GM21723 (cell line): ENCODE results near the gene SMURF2.

ENCODE experiments used
- ATAC-seq: cut with Tn5 transposase; IDR thresholded peaks from one replicate; pipeline ENCODE4 v1.9.1; 2021; ENCODE audit warnings: mild to moderate bottlenecking, moderate library complexity; ENCODE audit not compliant: unreplicated experiment

SMURF2 gene

DNA sequence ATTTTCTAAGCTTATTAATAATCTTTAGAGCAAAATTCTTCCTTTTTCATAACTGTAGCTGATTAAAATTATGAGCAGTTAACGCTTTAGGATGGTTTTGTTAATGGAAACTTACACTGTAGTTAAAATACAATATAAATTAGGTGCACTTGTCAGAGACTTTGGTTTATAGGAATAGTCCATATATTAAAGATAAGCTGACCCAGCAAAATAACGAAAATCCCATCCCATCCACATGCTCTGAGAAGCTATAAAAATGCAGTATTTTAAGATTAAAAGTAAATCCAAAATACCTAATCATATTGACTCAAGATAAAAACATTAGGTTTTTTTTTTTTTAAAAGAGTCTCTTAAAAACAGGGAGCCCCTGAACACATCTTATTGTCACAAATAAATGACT, 117.4 kb downstream of the SMURF2 start:
- ATAC-seq = no peak

DNA sequence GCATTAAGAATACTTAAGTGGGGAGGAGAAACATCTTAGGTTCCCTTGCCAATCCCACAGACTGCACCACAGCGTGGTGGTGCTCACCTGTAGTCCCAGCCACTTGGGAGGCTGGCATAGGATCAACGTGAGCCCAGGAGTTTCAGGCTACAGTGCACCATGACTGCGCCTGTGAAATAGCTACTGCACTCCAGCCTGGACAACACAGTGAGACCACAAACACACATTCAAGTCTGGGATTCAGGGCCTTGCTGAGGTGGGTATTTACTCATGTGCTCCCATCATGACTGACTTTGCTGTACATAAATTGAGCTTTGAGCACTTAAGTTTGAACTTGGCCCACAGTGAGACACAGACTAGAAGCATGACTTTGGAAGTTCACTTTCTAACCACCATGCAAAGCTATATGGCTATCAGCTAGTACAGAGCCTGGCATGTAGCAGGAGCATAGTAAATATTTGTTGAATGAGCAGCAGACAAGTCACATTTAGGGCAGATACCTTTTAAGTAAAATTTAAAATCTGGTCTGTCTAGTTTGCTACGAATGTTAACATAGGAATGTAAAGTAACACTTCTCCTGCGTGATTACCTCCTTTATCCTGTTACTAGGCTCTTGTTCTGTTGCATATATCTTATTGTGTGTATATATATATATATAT, 121.9 kb downstream of the SMURF2 start:
- ATAC-seq = no peak

DNA sequence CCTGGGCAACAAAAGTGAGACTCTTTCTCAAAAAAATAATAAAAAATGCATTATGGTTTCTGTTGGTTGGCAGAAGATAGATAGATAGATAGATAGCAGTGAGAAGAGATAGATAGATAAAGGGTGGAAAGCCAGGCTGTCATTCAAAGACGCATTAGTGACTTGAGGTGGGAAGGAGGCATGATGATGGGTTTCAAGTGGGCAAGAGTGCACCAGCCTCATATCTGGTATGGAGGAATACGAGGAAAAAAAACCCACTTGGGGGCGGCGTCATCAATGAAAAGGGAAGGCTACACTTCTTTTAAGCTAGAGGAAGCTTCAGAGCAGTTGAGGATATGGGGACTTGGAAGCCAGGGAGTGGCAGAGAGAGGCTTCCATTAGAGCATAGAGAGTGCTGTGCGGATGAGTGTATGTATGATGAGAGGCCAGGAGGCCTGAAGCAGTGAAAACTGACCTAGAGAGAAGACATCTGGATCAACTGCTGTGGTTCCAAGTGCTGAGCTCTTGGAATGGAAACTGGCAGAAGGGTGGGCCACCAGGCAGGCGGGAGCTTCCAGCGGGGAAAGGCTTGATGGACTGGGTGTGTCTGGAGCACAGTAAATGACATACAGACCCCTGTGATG, 123.5 kb downstream of the SMURF2 start:
- no peak for ATAC-seq

DNA sequence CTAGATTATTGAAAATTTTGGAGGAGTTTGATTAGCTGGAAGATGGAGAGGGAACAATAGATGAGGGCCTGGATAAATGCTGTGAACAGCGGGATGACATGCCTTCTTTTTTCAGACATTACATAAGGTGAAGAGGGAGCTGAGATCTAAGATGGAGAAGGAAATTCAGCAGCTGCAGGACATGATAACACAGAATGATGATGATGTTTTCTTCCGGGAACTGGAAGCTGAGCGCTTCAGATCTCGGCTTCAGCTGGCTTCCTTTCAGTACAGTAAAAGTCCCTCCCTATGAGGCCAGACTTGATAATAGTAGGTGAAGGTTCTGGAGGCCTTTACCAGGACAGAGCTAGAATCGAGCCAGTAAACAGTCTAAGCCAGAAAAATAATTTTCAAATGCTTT, 124.6 kb downstream of the SMURF2 start:
- ATAC-seq = no peak

DNA sequence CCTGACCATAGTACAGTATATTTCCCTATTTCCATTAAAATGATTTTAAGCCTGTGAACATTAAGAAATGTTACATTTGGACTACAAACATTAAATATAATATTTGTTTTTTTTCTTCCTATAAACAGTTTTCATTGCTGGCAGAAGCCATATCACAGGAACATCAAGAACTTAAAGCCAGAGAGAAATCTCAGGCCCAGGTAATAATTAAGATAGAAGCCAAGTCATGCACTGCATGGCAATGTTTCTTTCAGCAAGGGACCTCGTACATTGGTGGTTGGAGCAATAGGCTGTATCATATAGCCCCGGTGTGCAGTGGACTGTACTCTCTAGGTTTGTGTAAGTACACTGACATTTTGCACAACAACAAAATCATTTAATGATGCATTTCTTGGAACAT, 125.2 kb downstream of the SMURF2 start:
- no peak for ATAC-seq

DNA sequence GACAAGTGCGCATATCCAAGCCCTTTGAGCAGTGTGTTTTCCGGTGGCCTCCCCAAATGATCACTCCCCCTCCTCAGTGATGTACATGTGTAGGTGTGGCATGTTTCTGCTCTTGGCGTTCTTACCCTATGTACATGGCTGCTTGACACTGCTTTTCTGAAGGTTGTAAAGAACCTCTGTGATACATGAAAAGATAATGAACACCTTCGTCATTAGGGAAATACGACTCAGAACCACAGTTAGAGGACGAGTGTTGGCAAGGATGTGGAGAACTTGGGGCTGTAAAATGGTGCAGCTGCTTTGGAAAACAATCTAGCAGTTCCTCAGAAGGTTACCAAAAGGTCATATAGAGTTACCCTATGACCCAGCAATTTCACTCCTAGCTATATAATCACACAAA, 126.8 kb downstream of the SMURF2 start:
- no peak for ATAC-seq

DNA sequence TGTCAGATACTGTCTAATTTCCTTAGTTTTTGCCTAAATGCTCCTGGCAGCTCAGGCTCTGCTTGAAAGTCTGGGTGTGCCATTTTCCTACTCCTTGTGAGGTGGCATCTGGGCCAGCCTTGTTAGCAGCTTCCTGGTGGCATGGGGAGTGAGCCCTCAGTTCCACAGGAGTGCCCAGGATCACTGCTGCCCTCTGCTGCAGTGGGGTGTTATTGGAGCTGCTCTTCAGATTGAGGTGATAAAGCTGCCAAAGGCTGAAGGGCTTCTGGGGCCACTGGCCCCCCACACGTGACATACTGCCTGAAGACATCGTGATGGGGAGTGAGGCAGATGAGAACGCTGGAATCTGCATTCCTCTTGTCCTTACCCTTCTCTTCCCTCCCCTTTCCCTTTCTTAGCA, 127.9 kb downstream of the SMURF2 start:
- ATAC-seq = no peak

DNA sequence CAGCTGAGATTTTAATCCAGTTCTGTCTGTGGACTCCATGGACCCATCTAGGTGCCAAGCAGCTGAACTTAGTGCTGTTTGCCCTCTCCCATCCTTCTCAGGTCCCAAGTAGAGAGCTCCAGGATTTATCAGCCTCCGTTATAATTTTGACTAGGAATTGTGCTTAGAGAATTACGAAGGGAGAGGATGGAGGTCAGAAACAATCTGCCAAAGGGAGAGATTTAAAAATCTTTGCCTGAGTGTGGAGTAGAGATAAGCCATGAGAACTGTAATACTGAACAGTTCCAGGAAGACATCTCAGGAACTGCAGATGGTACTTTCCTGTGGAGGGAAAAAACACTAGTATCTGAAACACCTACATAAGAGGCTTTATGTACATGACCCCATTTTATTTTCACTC, 128.3 kb downstream of the SMURF2 start:
- ATAC-seq = no peak

DNA sequence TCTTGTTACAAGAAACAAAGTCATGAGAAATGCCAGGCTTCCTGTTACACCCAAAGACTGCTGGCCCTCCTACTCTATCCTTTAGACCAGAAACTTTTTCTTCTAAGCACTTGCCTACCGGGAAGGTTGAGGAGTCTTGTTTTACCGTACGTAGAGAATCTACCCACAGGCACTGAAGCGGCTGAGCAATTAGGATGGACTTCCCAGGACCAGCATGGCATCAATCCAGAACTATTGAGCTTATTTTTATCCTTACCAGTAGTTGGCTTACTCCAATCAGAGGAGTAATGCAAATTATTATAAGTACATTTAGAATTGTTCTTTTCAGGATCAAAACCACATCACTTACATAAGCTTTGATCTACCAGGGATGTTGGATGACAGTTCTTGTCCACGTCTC, 129.7 kb downstream of the SMURF2 start:
- ATAC-seq = no peak

DNA sequence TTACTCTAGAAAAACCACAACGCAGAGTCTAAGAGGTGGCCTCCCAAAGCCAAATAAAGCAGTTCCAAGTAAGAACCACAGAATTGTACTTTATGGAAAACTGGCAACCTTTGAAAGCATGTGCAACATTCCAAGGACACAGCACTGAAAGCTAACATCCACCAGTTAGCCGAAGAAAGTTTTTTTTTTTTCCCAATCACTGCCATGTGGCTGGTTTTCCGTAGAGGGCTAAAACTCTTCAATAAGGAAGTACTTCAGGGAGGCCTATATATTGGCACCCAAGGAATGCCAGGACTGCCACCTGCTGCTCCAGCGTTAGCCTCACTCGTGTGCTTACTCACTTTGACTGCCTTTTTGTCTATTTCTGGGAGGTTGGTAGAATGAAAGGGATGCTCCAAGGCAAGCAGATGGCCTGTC, 130.1 kb downstream of the SMURF2 start:
- no peak for ATAC-seq

DNA sequence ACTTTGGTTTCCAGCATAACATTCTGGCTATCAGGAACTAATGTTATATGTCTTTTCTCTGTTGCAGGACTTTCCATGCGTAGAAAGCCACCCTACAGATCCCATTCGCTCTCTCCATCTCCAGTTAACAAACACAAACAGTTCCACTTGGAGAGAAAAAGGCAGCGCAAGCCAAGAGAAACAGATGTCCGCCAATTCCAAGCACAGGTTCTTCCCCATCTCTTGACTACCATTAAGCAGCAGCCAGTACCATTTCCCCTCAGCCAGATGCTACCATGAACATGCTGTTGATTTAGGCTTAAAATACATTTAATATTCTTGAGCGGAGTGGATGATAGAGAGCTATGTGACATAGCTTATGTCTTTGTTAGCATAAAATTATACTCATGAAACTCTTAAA, 132.9 kb downstream of the SMURF2 start:
- no peak for ATAC-seq

DNA sequence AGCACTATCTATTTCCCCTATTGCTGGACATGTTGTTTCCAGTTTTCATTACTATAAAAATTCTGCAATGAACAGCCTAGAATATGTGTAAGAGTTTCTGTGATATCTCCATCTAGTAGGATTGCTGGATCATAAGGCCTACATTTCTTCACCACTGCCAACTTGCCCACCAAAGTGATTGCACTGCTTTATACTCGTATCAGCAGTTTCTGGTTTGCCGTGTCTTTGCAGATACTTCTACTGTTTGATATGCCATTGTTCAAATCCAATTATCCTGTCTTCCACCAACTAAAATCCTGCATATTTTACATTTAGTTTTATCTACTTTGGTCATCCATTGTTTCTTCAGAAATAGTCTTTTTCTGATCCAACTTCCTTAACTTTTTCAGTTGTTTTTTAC, 134.2 kb downstream of the SMURF2 start:
- ATAC-seq = no peak

DNA sequence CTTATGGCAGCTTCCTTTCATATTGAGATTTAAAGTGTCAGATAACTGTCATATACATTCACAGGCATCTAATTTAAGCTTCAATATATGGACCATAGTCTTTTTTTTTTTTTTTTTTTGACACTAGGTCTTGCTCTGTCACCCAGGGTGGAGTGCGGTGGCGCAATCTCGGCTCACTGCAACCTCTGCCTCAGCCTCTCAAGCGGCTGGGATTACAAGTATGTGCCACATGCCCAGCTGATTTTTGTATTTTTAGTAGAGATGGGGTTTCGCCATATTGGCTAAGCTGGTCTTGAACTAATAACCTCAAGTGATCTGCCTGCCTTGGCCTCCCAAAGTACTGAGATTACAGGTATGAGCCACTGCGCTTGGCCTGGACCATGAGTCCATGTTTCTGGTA, 141.7 kb downstream of the SMURF2 start:
- ATAC-seq = no peak

DNA sequence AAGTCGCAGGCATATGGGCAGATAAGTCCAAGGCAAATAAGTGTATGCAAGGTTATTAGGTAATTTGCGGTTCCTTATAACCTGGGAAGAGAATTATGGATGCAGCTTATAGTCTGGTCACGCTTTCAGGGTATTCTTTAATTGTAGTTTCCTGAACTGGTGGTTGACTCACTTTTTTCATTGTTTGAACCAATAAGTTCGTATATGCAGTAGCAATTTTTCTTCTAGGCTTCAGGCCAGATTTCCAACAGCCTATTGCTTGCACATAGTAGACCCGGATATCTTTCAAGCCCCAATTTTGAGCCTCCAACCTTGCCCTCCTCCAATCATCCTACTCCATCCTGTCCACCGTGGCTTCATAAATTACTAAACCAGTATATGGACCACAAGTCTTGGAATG, 142.5 kb downstream of the SMURF2 start:
- ATAC-seq = no peak

DNA sequence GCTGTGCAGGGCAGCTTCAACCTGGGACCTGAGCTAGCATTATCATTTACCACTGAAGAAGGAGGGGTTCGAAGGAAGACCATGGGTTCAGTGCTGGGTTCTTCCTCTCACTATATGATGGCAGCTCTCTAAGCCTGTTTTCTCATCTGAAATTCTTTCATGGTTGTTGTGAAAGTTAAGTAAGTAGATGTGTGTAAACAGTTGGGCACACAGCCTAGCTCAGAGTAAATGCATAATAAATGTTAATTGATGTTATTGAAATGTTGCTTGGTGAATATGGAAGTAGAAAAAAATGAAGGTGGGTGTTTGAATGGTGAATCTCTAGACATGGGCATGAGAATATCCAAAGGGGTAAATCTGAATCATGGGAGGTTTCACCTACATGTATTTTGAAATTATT, 146.3 kb downstream of the SMURF2 start:
- ATAC-seq = no peak

DNA sequence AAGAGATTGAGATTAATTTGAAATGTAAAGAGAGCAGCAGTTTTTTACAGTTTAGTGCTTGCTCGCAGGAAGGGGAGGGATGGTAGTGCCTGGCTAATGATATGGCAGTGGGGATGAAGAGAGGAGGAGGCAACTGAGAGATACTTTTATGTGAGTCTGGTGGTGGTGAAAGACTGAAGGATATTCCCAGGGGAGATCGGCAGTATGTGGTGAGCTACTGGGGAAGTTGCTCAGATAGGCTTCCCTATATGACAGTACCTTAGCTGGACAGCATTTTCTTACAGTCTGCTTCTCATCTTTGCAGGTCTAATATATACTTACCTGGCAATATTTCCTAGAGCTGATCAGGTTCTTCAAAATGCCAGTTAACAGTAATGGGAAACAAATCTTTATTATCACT, 146.7 kb downstream of the SMURF2 start:
- ATAC-seq = no peak

DNA sequence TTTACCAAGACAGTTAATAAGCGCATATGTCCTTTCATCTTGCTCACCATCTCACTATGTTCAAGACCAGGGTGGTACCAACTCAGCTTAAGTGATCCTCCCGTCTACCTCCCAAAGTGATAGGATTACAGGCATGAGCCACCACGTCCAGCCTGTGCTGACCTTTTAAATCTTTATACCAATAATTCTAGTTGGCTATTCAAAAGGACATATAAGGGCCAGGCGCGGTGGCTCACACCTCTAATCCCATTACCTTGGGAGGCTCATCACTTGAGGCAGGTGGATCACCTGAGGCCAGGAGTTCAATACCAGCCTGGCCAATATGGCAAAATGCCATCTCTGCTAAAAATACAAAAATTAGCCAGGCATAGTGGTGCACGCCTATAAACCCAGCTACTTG, 152.9 kb downstream of the SMURF2 start:
- ATAC-seq = no peak

DNA sequence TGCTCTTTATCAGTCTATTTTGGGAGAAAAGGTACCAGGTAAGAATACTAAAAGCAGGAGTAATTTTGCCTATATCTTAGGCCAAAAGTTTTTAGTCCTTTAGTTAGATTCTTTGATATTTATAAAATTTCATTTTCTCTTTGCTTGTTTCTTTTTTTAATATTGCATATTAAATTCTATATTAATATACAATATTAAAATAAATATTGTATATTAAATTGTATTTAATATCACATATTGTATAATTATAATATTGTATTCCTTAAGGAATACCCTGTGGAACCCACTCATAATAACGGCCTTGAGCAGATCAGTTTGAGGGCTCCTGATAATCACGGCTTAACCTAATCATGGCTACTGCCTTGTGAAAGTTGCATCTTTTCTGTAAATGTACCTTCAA, 153.4 kb downstream of the SMURF2 start:
- no peak for ATAC-seq

DNA sequence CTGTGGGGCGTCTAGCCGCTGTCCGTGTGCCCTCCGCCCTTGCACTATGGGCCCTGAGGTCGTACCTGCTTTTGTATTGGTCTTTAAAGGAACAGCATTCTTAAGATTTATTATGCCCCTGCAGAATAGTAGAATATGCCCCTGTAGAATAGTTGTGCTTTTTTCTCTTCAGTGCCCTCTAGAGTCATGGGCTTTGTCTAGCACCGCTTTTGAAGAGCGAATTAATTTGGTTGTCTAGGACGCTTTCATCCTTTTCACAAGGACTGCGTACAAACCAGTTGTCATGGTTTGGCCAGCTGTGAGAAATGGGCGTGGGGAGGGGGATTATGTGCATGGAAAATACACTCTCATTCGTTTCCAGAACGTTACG, 154.7 kb downstream of the SMURF2 start:
- peak; percentile 11 for ATAC-seq

DNA sequence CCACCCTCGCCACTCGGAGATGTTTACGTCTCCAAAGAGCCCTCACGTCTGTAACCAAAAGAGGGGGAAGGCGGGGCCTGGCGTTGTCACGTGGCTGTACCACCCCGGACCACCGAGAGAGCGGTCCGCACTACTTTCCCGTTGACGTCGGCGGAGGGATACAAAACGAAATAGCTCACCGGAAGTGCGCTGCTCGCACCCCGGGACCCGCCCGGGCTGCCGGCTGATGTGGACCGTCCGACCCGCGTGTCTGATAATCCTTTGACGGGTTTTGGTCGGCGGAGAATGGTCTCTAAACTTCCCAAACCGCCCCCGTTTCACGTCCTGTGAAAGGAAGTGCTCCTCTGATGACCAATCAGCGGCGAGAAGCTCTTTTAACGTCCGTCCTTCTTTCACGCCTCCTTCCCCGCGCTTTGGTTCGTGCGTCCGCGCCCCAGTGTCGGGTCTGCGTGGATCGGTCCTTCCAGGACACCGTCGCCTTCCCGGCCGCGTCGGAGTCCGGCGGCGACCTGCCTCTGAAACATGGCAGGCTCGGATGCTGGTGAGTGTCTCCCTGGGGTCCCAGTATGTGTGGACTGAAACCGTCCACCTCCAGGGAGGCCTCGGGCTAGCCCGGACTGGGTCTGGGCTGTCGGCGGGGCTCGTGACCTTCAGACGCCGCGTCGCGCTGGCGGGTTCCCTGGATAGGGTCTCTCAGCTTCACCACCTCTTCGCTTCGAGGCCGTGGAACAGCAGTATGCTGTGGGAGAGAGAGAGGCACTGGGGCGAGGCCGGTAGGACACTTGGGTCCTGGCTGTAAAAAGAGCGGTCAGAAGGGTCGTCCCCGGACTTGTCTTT, 155.3 kb downstream of the SMURF2 start, which contains the start of gene CEP95:
Gene CEP95 (plus strand): TSS at position 402 of the 837 bp plus-strand sequence. CDS start 121 bp downstream, at position 523.
- ATAC-seq = peak; percentile 63

DNA sequence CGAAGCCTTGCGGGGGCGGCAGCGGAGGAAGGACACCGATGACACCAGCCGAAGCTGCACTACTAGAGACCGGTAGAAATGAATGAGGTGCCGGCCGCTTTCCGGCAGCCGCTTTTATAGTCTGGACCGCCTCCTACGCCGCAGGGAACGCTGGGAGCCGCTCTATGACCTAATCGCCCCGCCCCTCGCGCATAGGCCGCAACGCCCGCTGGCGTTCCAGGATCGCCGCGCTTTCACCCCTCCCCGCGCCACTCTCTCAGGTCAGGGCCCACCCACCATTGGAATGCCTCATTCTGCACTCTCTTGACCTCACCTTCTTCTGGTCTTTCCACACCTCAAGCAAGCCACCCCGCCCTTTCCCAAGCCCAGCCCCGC, 155.9 kb downstream of the SMURF2 start, which contains the start of gene DDX5:
Gene DDX5 (minus strand): TSS at position 89 of the 375 bp plus-strand sequence. CDS start 170 bp downstream, outside the sequence.
- ATAC-seq = peak; percentile 60
